ENCODE data around the gene FBXO36. TPM values are rescaled to one million over a fixed set of nuclear protein-coding genes. Genes with fewer than 3 reads are reported as not detected.

FBXO36 gene
- total RNA-seq, 1 donor from 2014 or later, result 0.58 TPM

- intact Hi-C loops (cut with micrococcal nuclease), result no loop called here
- Histone ChIP-seq H3K4me1 (peaks cover 14% of the 10 kb centered on the region), H3K27ac (replicated peaks) (peak overlapping the region; percentile 58), H3K4me3 (no peak overlapping the region), H3K9me3 (replicated peaks) (no peaks in the 10 kb centered on the region), H3K36me3 (no peaks in the 10 kb centered on the region), H3K27me3 (ENCODE audit: low read depth) (no peaks in the 10 kb centered on the region)
- no peak for DNase-seq
- TF ChIP-seq CTCF (IDR thresholded peaks at IDR 0.05; ENCODE audit: borderline replicate concordance), result no peak
These were observed 127.8 kb downstream of the FBXO36 start for GRCh38 chr2:230050136-230050535.

- H3K36me3 ChIP-seq, result no peaks in the 10 kb centered on the region
- H3K4me3 ChIP-seq, result no peak overlapping the region
- intact Hi-C loops (cut with micrococcal nuclease), result no loop called here
- no peaks in the 10 kb centered on the region for H3K27me3 ChIP-seq (ENCODE audit: low read depth)
- no peak for DNase-seq
- peaks cover 14% of the 10 kb centered on the region for H3K4me1 ChIP-seq
- TF ChIP-seq CTCF (IDR thresholded peaks at IDR 0.05; ENCODE audit: borderline replicate concordance), result no peak
- no peak overlapping the region for H3K27ac ChIP-seq (replicated peaks)
- H3K9me3 ChIP-seq (replicated peaks), result no peaks in the 10 kb centered on the region
These were observed 130.0 kb downstream of the FBXO36 start for GRCh38 chr2:230052299-230052698.

GRCh38 chr2:230053753-230054478, 131.6 kb downstream of the FBXO36 start:
- no peak overlapping the region for H3K27ac ChIP-seq (replicated peaks)
- H3K4me3 ChIP-seq, result no peak overlapping the region
- DNase-seq, result no peak
- intact Hi-C loops (cut with micrococcal nuclease), result no loop called here
- TF ChIP-seq CTCF (IDR thresholded peaks at IDR 0.05; ENCODE audit: borderline replicate concordance), result no peak
- no peaks in the 10 kb centered on the region for H3K9me3 ChIP-seq (replicated peaks)
- H3K36me3 ChIP-seq, result peaks cover 2% of the 10 kb centered on the region
- H3K4me1 ChIP-seq, result peaks cover 13% of the 10 kb centered on the region
- no peaks in the 10 kb centered on the region for H3K27me3 ChIP-seq (ENCODE audit: low read depth)

GRCh38 chr2:230060672-230061293, 138.5 kb downstream of the FBXO36 start:
- H3K4me1 ChIP-seq, result no peaks in the 10 kb centered on the region
- DNase-seq, result no peak
- no peak for TF ChIP-seq CTCF (IDR thresholded peaks at IDR 0.05; ENCODE audit: borderline replicate concordance)
- no peak overlapping the region for H3K27ac ChIP-seq (replicated peaks)
- no peaks in the 10 kb centered on the region for H3K9me3 ChIP-seq (replicated peaks)
- H3K27me3 ChIP-seq (ENCODE audit: low read depth), result no peaks in the 10 kb centered on the region
- H3K4me3 ChIP-seq, result no peak overlapping the region
- H3K36me3 ChIP-seq, result peaks cover 6% of the 10 kb centered on the region
- intact Hi-C loops (cut with micrococcal nuclease), result loop anchor here (10.0 kb wide), 2 partner anchors 56 to 104 kb away; no protein-coding TSS in a partner anchor

Other genes starting within 250 kb of the FBXO36 start
- gene DNER, start 207.9 kb upstream of the FBXO36 start, total RNA-seq, result 2.3 TPM
- gene TRIP12, start 494 bp upstream of the FBXO36 start, total RNA-seq, result 194 TPM
- gene SLC16A14, start 146.4 kb downstream of the FBXO36 start, total RNA-seq, result 3.4 TPM

Measured in left ventricle myocardium inferior (tissue), 1 donor.